HG03354 (cell line): ENCODE data around the gene OR10H4.
"Not testable (repeated sequence)": the region's sequence is repeated elsewhere in the genome, so short reads cannot be mapped to it uniquely, and the experiment has no call there.

ENCODE experiments used
- ATAC-seq: cut with Tn5 transposase; IDR thresholded peaks from one replicate; pipeline ENCODE4 v1.9.1; 2021; ENCODE audit warnings: mild to moderate bottlenecking; ENCODE audit not compliant: unreplicated experiment, poor library complexity, severe bottlenecking

Gene OR10H4

GRCh38 chr19:15948223-15949058 is at the start of gene OR10H4:
Gene OR10H4, plus strand, starts transcription at chr19:15949008. Its CDS starts 0 bp downstream, at chr19:15949008.
- no peak for ATAC-seq

DNA sequence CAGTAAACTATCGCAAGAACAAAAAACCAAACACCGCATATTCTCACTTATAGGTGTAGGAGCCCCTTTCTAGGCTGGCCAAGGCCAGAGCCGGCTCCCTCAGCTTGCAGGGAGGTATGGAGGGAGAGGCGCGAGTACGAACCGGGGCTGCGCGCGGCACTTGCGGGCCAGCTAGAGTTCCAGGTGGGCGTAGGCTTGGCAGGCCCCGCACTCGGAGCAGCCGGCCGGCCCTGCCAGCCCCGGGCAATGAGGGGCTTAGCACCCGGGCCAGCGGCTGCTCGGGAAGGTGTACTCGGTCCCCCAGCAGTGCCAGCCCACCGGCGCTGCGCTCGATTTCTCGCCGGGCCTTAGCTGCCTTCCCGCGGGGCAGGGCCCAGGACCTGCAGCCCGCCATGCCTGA is 49.2 kb upstream of the OR10H4 start:
- not testable (repeated sequence) for ATAC-seq

- not testable (repeated sequence) for ATAC-seq
Measured at GRCh38 chr19:15900032-15900431, 48.8 kb upstream of the OR10H4 start.

DNA sequence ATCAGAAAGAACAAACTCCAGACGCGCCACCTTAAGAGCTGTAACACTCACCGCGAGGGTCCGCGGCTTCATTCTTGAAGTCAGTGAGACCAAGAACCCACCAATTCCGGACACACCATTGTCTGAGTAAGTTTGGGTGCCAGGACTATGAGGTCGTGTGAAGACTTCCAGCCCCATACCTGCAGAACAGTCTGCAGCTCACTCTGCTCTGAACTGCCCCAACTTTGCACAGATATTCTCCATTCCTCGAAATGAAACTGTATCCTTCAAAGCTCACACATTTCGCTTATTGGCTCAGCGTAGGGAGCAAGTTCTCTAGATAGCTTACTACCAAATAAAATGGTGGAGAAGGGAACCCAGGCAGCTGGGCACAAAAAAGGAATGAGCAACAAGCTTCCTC is 48.3 kb upstream of the OR10H4 start:
- no peak for ATAC-seq

DNA sequence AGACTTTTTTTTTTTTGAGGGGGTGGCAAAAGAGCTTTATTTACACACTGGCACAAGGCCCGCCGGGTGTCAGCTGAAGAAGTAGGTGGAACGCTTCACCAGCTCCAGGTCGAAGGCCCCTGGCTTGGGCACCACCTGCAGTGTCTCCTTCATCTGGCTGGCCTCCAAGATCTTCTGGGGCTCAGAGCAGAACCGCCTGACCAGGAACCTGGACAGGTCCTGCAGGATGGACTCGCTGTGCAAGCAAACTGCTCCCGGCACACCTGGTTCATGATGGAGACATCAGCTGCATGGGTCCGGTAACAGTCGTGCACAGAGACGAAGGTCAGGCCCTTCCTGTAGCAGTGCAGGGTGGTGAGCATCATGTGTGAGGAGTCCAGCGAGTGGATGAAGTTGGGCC is 46.6 kb upstream of the OR10H4 start:
- ATAC-seq = no peak

DNA sequence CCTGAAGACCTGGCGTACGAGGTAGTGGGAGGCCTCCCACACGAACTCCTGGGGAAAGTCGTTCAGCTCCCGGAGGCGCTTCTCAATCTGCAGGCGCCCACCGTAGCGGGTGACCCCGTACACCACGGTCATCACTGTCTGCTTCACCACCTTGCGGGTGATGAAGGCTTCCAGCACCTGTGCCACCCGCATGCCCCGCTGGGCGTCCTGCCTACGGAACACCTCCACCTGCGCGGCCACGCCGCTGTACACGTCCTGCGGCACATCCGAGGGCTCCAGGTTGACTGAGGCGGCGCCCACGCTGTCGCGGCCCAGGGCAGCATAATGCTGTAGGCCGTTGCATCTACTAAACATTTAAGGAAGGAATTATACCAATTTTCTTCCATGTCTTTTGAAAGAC is 45.9 kb upstream of the OR10H4 start:
- ATAC-seq = not testable (repeated sequence)

GRCh38 chr19:15905026-15905425 is 43.8 kb upstream of the OR10H4 start:
- no peak for ATAC-seq

GRCh38 chr19:15911599-15912235 is 37.1 kb upstream of the OR10H4 start:
- no peak for ATAC-seq

DNA sequence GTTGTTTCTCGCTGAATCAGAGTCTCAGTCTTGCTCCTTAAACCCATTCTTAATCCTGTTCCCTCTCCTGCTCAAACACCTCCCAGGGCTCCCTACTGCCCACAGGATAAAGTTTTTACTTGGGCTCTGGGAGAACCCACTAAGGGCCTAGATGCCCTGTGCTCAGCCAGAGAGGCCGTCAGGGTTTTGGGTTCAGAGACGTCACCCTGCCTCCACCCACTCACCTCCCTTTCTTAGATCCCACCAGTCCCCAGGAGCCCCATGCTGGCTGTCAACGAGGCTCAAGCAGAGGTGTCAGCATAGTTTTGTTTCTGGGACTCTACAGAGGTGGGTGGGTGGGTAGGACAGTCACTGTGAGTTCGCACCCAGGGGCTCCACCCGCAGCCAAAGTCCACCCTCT is 35.4 kb upstream of the OR10H4 start:
- ATAC-seq = no peak

DNA sequence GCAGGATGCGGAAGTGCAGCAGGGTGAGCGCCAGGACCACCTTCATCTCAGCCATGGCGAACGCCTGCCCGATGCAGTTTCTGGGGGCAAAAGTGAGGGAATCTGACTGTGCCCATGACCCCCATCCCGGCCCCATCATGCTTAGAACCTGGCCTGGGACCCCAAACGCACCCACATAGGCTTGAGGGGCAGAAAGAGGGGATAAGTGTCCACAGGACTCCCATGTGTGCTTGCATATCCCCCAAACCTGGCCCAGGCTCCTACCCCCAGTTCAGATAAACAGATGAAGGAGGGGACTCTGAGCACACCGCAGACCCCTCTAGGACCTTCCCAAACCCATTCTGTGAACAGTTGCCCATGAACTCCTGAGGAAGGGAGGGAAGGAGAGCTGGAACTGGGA is 35.0 kb upstream of the OR10H4 start:
- ATAC-seq = no peak

GRCh38 chr19:15915109-15915508 is 33.7 kb upstream of the OR10H4 start:
- ATAC-seq = no peak

DNA sequence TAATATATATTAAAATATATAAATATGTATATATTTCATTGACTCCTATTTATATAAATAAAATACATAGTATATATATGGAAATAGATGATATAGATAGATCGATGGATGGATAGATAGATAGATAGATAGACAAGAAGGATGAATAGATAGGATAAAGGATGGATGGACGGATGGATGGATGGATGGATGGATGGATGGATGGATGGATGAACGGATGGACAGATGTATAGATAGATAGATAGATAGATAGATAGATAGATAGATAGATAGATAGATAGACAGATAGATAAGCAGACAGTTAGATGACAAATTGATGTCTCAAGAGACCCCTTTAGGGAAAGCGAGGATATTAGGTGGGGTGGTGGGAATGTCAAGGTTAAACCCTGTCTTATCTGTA is 29.6 kb upstream of the OR10H4 start:
- no peak for ATAC-seq

- no peak for ATAC-seq
Measured at GRCh38 chr19:15922021-15922420, 26.8 kb upstream of the OR10H4 start.

- no peak for ATAC-seq
Measured at GRCh38 chr19:15923702-15924101, 25.1 kb upstream of the OR10H4 start.

DNA sequence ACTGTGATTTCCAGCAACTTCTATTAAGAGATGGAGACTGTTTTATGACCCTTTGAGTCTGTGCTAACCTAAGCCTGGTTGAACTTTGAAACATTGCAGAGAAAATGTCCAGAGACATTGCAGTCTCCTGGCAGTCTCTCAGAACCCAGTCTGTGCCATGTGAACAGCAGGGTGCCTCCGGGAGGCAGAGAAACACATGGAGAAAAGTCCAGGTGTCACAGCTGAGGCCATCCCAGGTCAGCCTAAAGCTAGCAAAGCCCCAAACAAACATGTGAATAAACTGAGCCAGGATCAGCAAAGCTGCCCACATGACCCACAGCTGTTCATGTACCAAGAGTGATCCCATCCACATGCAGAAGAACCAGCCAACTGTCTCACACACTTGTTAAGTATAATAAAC is 22.3 kb upstream of the OR10H4 start:
- no peak for ATAC-seq

DNA sequence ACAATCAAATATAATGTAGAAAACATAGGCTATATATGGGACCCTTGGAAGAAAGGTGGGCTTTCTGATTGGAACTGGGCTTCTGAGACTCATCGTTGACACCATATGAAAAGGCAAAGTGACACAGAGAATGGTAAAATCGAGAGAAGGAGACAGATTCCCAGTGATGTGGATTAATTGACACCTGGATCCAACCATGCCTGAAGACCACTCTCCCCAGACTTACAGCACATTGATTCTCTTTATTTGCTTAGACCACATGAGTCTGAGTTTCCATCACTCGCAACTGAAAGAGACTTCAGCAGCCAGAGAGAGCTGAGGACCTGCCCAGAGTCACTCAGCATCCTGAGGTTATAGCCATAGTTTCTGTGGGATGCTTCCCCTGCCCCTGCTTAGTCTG is 20.5 kb upstream of the OR10H4 start:
- ATAC-seq = no peak

- not testable (repeated sequence) for ATAC-seq
Measured at GRCh38 chr19:15933761-15934331, 15.0 kb upstream of the OR10H4 start.

GRCh38 chr19:15934332-15935078 is 14.3 kb upstream of the OR10H4 start, which contains the start of gene CYP4F11:
Gene CYP4F11, minus strand, starts transcription at chr19:15934529. Its CDS starts 121 bp downstream, at chr19:15934408.
- ATAC-seq = no peak

GRCh38 chr19:15935167-15935702 is 13.6 kb upstream of the OR10H4 start:
- ATAC-seq = no peak

- no peak for ATAC-seq
Measured at GRCh38 chr19:15936173-15936572, 12.6 kb upstream of the OR10H4 start.
